CD4-positive, alpha-beta T cell treated with Interleukin-12 subunit alpha and Interleukin-12 subunit beta, for 1 hour (primary cell): ENCODE data around the gene RAB8A.
A peak's percentile ranks its signal among the peaks of the same experiment; 100 is the strongest.
"Not testable (repeated sequence)": the region's sequence is repeated elsewhere in the genome, so short reads cannot be mapped to it uniquely, and the experiment has no call there.

Source experiments
- DNase-seq: peaks from one replicate; pipeline ENCODE4 v3.0.0-alpha.2; 2020

Gene RAB8A

GRCh38 chr19:16143399-16144215 lies 31.9 kb downstream of the RAB8A start, which contains the start of gene HSH2D:
HSH2D (plus strand) TSS chr19:16143685; CDS start chr19:16148751, 5,066 bp downstream.
- DNase-seq, result peak; percentile 81

DNA sequence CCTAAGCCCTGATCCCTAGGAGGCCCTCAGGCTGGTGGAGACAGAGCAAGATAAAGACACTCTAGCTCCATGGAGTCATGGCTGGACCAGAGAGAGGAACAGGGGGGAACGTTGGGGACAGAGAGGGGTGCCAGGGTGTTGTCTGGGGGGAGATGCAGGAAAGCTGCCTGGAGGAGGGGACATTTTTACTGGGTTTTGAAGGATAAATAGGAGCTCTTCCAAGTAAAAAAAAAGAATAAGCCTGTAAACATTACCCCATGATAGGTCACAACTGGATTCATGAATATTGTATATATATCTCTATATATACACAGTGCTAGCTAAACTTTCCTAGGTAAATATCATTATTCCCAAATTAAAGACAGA lies 32.5 kb downstream of the RAB8A start:
- DNase-seq, result no peak

DNA sequence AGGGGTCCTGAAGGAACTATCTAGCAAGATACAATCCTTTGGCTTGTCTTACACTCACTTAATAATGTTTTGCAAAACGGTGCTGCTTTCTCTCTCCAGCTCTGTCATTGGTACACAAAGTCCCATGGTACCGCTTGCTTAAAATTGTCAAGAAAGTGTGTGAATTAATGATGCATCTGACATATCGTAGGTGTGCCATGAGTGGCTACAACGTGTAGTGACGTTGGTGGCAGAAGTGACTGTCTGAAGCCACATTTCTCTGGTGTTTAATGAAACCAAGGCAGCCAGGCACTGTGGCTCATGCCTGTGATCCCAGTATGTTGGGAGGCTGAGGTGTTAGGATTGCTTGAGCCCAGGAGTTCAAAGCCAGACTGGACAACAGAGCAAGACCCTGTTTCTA lies 34.4 kb downstream of the RAB8A start:
- DNase-seq, result no peak

GRCh38 chr19:16148443-16149229 lies 36.9 kb downstream of the RAB8A start:
- DNase-seq, result no peak

GRCh38 chr19:16153582-16154336 lies 42.1 kb downstream of the RAB8A start:
- DNase-seq, result no peak

DNA sequence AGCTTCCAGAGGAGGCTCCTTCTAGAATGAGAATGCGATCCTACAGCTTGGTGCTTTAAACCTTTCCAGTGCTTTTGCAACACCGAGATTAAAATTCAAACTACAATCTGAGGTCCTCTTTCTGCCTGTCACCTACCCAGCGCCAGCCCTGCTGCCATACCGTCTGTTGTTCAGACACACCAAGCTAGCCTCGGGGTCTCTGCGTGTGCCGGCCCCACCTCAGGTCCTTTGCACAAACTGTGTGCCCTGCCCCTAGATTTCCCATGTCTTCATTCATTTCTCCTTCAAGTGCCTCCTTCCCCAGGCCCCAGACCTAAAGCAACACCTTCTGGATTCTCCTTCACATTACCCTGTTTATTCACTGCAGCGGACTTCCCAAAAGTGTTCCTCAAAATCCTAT lies 42.9 kb downstream of the RAB8A start:
- DNase-seq, result no peak

GRCh38 chr19:16155128-16155527 lies 43.4 kb downstream of the RAB8A start:
- DNase-seq, result no peak

GRCh38 chr19:16156904-16157303 lies 45.2 kb downstream of the RAB8A start:
- DNase-seq, result no peak

DNA sequence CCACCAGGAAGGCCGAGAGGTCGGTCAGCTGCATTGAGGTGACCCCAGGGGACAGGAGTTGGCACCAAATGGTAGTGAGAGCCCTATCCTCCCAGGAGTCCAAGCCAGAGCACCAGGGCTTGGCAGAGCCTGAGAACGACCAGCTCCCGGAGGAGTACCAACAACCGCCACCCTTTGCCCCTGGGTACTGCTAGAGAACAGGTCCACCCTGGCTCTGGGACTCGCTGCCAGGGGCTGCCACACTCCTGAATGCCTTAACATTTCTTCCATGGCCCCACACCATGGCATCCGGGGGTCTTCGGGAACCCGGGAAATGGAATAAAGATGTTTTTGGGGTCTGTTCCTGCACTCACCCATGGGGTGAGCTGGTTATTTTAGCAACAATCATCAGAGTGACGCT lies 45.9 kb downstream of the RAB8A start:
- no peak for DNase-seq

DNA sequence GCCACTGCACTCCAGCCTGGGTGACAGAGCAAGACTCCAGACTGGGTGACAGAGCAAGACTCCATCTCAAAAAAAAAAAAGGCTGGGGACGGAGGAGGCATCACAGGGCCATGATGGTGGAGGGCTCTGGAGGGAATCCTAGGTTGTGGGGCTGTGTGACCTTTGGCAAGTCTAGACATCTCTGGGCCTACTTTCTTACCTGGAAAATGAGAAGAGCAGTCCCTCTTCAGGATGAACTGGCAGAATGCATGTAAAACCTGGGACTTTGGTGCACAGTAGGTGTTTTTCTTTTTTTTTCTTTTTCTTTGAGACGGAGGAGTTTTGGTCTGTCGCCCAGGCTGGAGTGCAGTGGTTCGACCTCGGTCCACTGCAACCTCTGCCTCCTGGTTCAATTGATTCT lies 48.0 kb downstream of the RAB8A start:
- DNase-seq, result no peak

DNA sequence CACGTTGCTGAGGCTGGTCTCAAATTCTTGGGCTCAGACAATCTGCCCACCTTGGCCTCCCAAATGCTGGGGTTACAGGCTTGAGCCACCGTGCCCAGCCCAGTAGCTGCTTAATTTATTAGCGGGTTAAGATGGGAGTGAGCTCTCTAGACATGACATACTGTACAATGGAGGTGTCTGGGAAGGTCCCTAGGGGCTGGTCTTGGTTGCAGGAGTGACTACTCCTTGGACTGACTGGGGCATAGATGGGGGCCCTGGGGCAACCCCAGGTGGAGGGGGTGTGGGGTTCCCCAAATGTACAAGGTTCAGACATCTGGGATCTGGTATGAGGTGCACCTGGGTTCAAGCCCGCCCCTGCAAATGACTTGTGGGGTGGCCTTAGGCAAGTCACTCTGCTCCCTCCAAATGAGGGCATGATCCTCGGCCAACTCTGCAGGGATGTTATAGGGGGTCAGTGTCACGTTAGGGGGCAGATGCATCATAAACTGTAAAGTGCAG lies 48.8 kb downstream of the RAB8A start:
- DNase-seq, result no peak

DNA sequence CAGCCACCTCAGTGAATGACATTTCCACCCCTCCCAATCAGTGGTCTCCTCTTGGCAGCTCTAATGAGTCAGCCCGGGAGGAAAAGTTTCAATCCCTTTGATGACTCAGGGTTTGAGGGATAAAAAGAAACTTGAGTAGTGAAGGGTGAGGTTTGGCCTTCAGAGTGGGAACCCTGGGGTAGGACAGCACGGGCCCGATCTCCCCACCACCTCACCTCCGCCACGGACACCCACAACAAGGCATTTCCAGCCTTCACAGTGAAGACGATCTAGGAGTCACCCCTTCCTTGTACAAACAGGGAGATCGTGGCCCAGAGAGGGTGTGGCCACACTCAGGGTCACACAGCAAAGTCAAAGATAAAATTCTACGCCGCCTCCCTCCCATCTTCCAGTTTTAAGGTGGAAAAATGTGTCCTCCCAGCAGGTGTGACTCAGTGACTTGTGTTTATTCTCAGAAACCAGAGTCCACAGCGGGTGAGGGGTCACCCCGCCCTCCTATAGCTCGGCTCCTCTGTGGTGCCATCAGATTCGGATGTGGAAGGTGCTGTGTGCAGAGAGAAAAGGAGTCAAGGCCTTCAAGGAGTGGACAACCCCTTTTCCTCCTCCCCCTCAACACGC lies 49.4 kb downstream of the RAB8A start:
- no peak for DNase-seq

DNA sequence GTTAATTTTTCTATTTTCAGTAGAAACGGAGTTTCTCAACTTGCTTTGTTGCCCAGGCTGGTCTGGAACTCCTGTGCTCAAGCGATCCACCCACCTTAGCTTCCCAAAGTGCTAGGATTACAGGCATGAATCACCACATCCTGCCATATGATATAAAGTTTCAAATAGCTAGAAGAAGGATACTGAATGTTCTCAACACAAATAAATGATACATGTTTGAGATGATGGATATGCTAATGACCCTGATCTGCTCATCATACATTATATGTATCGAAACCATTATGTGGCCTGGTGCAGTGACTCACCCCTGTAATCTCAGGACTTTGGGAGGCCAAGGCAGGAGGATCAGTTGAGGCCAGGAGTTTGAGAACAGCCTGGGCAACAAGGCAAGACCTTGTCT lies 50.2 kb downstream of the RAB8A start:
- no peak for DNase-seq

- no peak for DNase-seq
These were observed 52.7 kb downstream of the RAB8A start for GRCh38 chr19:16164222-16164890.

DNA sequence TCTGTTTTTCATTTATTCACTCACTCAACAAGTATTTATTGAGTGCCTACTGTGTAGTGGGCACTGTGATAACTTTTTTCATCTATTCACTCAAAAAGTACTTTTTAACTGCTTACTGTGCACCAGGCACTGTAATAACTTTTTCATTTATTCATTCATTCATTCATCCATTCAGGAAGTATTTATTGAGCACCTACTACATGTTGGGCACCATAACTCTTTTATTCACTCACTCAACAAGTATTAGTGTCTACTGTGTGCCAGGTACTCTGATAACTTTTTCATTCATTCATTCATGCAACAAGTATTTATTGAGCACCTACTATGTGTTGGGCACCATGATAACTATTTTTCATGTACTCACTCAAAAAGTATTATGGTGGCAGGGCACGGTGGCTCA lies 54.7 kb downstream of the RAB8A start:
- no peak for DNase-seq

DNA sequence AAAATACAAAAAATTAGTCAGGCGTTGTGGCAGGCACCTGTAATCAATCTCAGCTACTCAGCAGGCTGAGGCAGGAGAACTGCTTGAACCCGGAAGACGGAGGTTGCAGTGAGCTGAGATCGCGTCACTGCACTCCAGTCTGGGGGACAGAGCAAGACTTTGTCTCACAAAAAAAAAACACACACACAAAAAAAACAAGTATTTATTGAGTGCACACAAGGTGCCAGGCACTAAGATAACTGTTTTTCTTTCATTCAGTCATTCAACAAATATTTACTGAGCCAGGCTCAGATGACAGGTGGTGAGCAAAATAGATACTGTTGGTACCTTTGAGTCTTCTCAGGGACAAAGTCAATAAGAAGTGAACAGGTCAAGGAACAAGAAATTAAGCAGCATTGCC lies 55.4 kb downstream of the RAB8A start:
- no peak for DNase-seq

- peak; percentile 24 for DNase-seq
These were observed 56.9 kb downstream of the RAB8A start for GRCh38 chr19:16168465-16169081.

- no peak for DNase-seq
These were observed 58.4 kb downstream of the RAB8A start for GRCh38 chr19:16170134-16170533.

DNA sequence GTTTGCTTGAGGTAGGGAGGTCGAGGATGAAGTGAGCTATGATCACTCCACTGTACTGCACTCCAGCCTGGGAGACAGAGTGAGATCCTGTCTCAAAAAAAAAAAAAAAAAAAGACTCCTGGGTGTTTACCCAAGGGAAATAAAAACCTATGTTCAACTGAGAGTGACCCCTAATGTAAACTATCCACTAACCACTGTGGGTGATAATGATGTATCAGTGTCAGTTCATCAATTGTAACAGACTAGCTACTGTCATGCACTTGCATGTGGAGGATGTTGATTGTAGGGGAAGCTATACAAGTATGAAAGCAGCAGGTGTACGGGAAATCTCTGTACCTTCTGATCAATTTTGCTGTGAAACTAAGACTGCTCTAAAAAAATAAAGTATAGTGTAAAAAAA lies 64.3 kb downstream of the RAB8A start:
- DNase-seq, result no peak

GRCh38 chr19:16178866-16179265 lies 67.2 kb downstream of the RAB8A start:
- DNase-seq, result not testable (repeated sequence)

DNA sequence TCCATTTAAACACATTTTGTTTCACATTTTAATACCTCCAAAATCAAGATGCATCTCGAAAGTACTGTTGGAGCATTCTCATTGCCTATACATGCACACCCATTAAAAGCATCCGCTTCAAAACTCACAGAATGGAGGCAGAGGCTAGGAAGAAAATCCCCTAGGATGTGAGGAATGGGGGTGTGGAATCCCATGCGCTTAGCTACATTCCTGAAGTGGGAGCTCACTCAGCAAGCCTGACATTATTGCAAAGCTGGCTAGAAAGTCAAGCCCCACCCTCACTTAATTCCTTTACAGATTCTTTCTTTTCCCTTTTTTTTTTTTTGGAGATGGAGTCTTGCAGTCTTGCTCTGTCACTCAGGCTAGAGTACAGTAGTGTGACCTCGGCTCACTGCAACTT lies 68.9 kb downstream of the RAB8A start:
- no peak for DNase-seq
